H1 (cell line): ENCODE data around the gene CPE. TPM values are rescaled to one million over a fixed set of nuclear protein-coding genes. Genes with fewer than 3 reads are reported as not detected.

Experiments used
- CTCF ChIA-PET: fragments of 300-600 bp; sonication (Branson Sonifier 250); formaldehyde crosslinking; loops from one replicate; lab custom pipeline; 2021; ENCODE audit not compliant: partially characterized antibody; lab: Charles Lee
- POLR2A ChIA-PET: fragments of 300-600 bp; sonication (Branson Sonifier 250); formaldehyde crosslinking; loops from one replicate; lab custom pipeline; 2021; ENCODE audit warnings: inconsistent platforms; ENCODE audit not compliant: partially characterized antibody; lab: Charles Lee
- DNase-seq, 2 experiments: peaks; one replicate each; pipeline versions ENCODE4 v3.0.0 to v3.0.0-alpha.2; 2010 to 2022; ENCODE audit warnings: low spot score in 2 of 2, low read depth in 1 of 2, mixed read lengths in 1 of 2
- FAIRE-seq: peaks from 2 replicates; lab custom pipeline; 2011; peaks lifted over from hg19 to GRCh38; lab: Jason Lieb, UNC
- H2AFZ ChIP-seq: 2 replicates; pipeline ENCODE4 v1.8.1; 2012; ENCODE audit warnings: low read length, inconsistent platforms
- H2AK5ac ChIP-seq: 2 replicates; pipeline ENCODE4 v1.6.1; 2013; ENCODE audit warnings: low read depth, low read length
- H2BK120ac ChIP-seq: replicated peaks from 2 replicates; pipeline ENCODE3; 2013; ENCODE audit warnings: low read depth, low read length, inconsistent platforms
- H2BK12ac ChIP-seq: 2 replicates; pipeline ENCODE4 v1.6.1; 2013; ENCODE audit warnings: low read depth, low read length
- H2BK15ac ChIP-seq: 2 replicates; pipeline ENCODE4 v1.6.1; 2013; ENCODE audit warnings: low read length
- H2BK20ac ChIP-seq: 2 replicates; pipeline ENCODE4 v1.6.1; 2013; ENCODE audit warnings: low read length
- H2BK5ac ChIP-seq: 2 replicates; pipeline ENCODE4 v1.6.1; 2013; ENCODE audit warnings: low read depth, low read length
- H3K14ac ChIP-seq: 2 replicates; pipeline ENCODE4 v1.6.1; 2013; ENCODE audit warnings: inconsistent platforms; ENCODE audit not compliant: insufficient read length
- H3K18ac ChIP-seq: 2 replicates; pipeline ENCODE4 v1.6.1; 2013; ENCODE audit warnings: low read length; ENCODE audit errors: extremely low read depth
- H3K23ac ChIP-seq: 2 replicates; pipeline ENCODE4 v1.6.1; 2013; ENCODE audit warnings: inconsistent platforms; ENCODE audit not compliant: insufficient read length
- H3K23me2 ChIP-seq: 2 replicates; pipeline ENCODE4 v1.6.1; 2013; ENCODE audit warnings: low read depth, low read length
- H3K27ac ChIP-seq: 2 replicates; pipeline ENCODE4 v1.6.1; 2011; ENCODE audit warnings: low read depth, low read length, inconsistent platforms
- H3K27me3 ChIP-seq, 4 experiments: replicated peaks in 1 of 4; 1 replicate in 1 of 4; 2 replicates in 3 of 4; pipeline versions ENCODE4 v1.6.1 to v1.8.1; 2011 to 2013; ENCODE audit warnings: low read length in 3 of 4, mild to moderate bottlenecking in 3 of 4, inconsistent platforms in 2 of 4, mixed read lengths in 2 of 4, moderate library complexity in 1 of 4; ENCODE audit not compliant: control insufficient read depth in 3 of 4, insufficient read depth in 3 of 4; ENCODE audit errors: extremely low read depth in 1 of 4
- H3K36me3 ChIP-seq, 4 experiments: 2 replicates each; pipeline versions ENCODE4 v1.6.1 to v1.8.1; 2011 to 2013; ENCODE audit warnings: mild to moderate bottlenecking in 4 of 4, low read length in 3 of 4, moderate library complexity in 2 of 4, control low read depth in 1 of 4, inconsistent platforms in 1 of 4; ENCODE audit not compliant: insufficient read depth in 4 of 4, control insufficient read depth in 2 of 4
- H3K4ac ChIP-seq: replicated peaks from 2 replicates; pipeline ENCODE3; 2013; ENCODE audit warnings: low read length, low read depth, mixed read lengths, inconsistent platforms; ENCODE audit not compliant: insufficient read length
- H3K4me1 ChIP-seq, 4 experiments: replicated peaks in 1 of 4; 1 replicate in 1 of 4; 2 replicates in 3 of 4; pipeline versions ENCODE4 v1.6.1 to v1.8.1; 2011 to 2013; ENCODE audit warnings: low read length in 3 of 4, inconsistent platforms in 2 of 4, mixed read lengths in 1 of 4; ENCODE audit not compliant: insufficient read depth in 4 of 4, control insufficient read depth in 3 of 4
- H3K4me2 ChIP-seq, 2 experiments: 2 replicates each; pipeline versions ENCODE4 v1.6.1 to v1.8.1; 2011 to 2013; ENCODE audit warnings: low read depth in 2 of 2, low read length in 2 of 2, control low read depth in 1 of 2, inconsistent platforms in 1 of 2, mild to moderate bottlenecking in 1 of 2; ENCODE audit not compliant: insufficient read depth in 1 of 2
- H3K4me3 ChIP-seq, 4 experiments: fragments of 200-600, 300-600 bp in 1 of 4; sonication (generic), shearing (Covaris generic), sonication (Bioruptor Twin) in 1 of 4; 2 replicates each; pipeline versions ENCODE4 v1.5.1 to v1.8.1; 2011 to 2016; ENCODE audit warnings: low read length in 4 of 4, low read depth in 3 of 4, control low read depth in 2 of 4, inconsistent platforms in 2 of 4, mild to moderate bottlenecking in 2 of 4, mixed read lengths in 1 of 4, moderate library complexity in 1 of 4; ENCODE audit not compliant: insufficient read depth in 2 of 4; ENCODE audit errors: extremely low read depth in 1 of 4
- H3K56ac ChIP-seq: replicated peaks from 2 replicates; pipeline ENCODE3; 2013; ENCODE audit warnings: low read depth, mild to moderate bottlenecking, mixed read lengths, low read length, inconsistent platforms; ENCODE audit not compliant: insufficient read length
- H3K79me1 ChIP-seq: 2 replicates; pipeline ENCODE4 v1.6.1; 2013; ENCODE audit warnings: low read depth, low read length, control low read depth
- H3K79me2 ChIP-seq, 2 experiments: 2 replicates each; pipeline versions ENCODE4 v1.6.1 to v1.8.1; 2012 to 2013; ENCODE audit warnings: low read length in 2 of 2, mild to moderate bottlenecking in 2 of 2, inconsistent platforms in 1 of 2; ENCODE audit not compliant: insufficient read depth in 2 of 2, control insufficient read depth in 1 of 2
- H3K9ac ChIP-seq, 4 experiments: replicated peaks in 1 of 4; 1 replicate in 1 of 4; 2 replicates in 3 of 4; pipeline versions ENCODE4 v1.6.1 to v1.8.1; 2011 to 2013; ENCODE audit warnings: low read depth in 3 of 4, low read length in 3 of 4, control low read depth in 2 of 4, mild to moderate bottlenecking in 2 of 4, moderate library complexity in 2 of 4, inconsistent platforms in 1 of 4; ENCODE audit errors: extremely low read depth in 1 of 4
- H3K9me3 ChIP-seq, 2 experiments: 2 replicates each; pipeline versions ENCODE4 v1.6.1 to v1.8.1; 2012 to 2013; ENCODE audit warnings: mild to moderate bottlenecking in 2 of 2, moderate library complexity in 2 of 2, control low read depth in 1 of 2, inconsistent platforms in 1 of 2, low read depth in 1 of 2, low read length in 1 of 2, mixed read lengths in 1 of 2; ENCODE audit not compliant: insufficient read depth in 2 of 2
- H4K20me1 ChIP-seq, 2 experiments: replicated peaks in 1 of 2; 2 replicates each; pipeline versions ENCODE3 to v1.8.1; 2011 to 2013; ENCODE audit warnings: inconsistent platforms in 2 of 2, low read length in 2 of 2, mild to moderate bottlenecking in 1 of 2; ENCODE audit not compliant: insufficient read depth in 2 of 2, control insufficient read depth in 1 of 2
- H4K5ac ChIP-seq: 2 replicates; pipeline ENCODE4 v1.6.1; 2013; ENCODE audit warnings: low read length, low read depth, mixed read lengths, inconsistent platforms; ENCODE audit not compliant: insufficient read length
- H4K8ac ChIP-seq: 2 replicates; pipeline ENCODE4 v1.8.0; 2013; ENCODE audit warnings: mild to moderate bottlenecking, moderate library complexity, low read length, inconsistent platforms; ENCODE audit not compliant: insufficient read depth; ENCODE audit errors: extremely low read depth
- H4K91ac ChIP-seq: replicated peaks from 2 replicates; pipeline ENCODE3; 2013; ENCODE audit warnings: low read length, mixed read lengths, inconsistent platforms; ENCODE audit not compliant: insufficient read length
- RNF2 ChIP-seq: fragments of 200-900, 300-1000 bp; sonication (generic); IDR thresholded peaks from 2 replicates; pipeline ENCODE4 v1.7.1; 2016; ENCODE audit warnings: borderline replicate concordance, low read depth, mild to moderate bottlenecking, antibody characterized with exemption, low read length; ENCODE audit not compliant: poor library complexity, severe bottlenecking; ENCODE audit errors: missing control alignments
- WGBS, 2 experiments: shearing (Covaris generic) in 1 of 2; methylation state at CpG; one replicate each; pipeline versions ENCODE4 v1.1.6 to v1.1.7; 2013 to 2015; ENCODE audit warnings: low lambda C conversion rate in 2 of 2, mixed read lengths in 2 of 2, inconsistent platforms in 1 of 2, low coverage in 1 of 2, missing lambda C conversion rate in 1 of 2; ENCODE audit not compliant: insufficient replicate concordance in 2 of 2, insufficient coverage in 1 of 2, insufficient read length in 1 of 2; ENCODE audit errors: extremely low coverage in 1 of 2, missing lambda C conversion rate in 1 of 2; 5-methylcytosine and 5-hydroxymethylcytosine counted together
- polyA plus RNA-seq, 7 experiments: library from polyadenylated mRNA; depleted of rRNA in 3 of 7; stranded (reverse) in 5 of 7; unstranded in 2 of 7; fragments of >200 nt in 5 of 7; fragments of 200-250 nt in 2 of 7; gene quantifications; 1 replicate in 5 of 7; 2 replicates in 1 of 7; 4 replicates in 1 of 7; pipeline versions ENCODE4 v1.2.1 to v1.2.3, GENCODE V29; 2011 to 2013; ENCODE audit warnings: missing spikeins in 2 of 7, mixed read lengths in 2 of 7
- total RNA-seq: library from RNA; stranded (reverse); fragmentation: NEBNext Ultra II Directional; extraction: Animal tissue kit (Norgen Biotek cat#: 25700); gene quantifications from 2 replicates; pipeline ENCODE4 v1.2.1, GENCODE V29; 2021

Gene CPE
- total and polyA plus RNA-seq, 2 of the 8 experiments (the other 6 are each of a cell fraction or from before 2014, with no cell fraction given) = 9.4 to 10.2 TPM

DNA sequence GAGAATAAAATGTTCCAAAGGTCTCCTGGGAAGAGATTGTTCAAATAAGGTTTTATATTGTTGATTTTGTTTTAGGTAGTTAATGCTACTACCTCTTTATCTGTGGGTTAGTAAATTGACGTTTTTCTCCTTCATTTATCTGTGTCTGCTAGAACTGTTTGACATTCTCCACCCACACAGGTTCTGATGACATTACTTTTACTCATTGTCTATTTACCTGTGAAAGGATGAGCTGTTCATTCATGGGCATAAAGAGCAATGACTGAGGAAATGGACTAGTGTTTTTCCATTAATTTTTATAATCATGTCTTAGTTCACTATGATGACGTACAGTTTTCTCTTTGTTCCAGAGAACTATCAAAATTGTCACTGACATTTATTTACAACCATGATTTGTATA lies 75.6 kb downstream of the CPE start:
- no peak overlapping the region for H3K18ac ChIP-seq
- no peak overlapping the region for H2BK120ac ChIP-seq
- H4K5ac ChIP-seq = no peak overlapping the region
- no peak overlapping the region for H3K4me2 ChIP-seq
- DNase-seq (no peak), FAIRE-seq (no peak)
- H2AK5ac ChIP-seq = no peak overlapping the region
- no peak overlapping the region for H4K91ac ChIP-seq
- H3K79me2 ChIP-seq = no peaks in the 10 kb centered on the region
- H4K20me1 ChIP-seq = no peaks in the 10 kb centered on the region
- no peak overlapping the region for H3K9ac ChIP-seq
- no peaks in the 10 kb centered on the region for H3K27me3 ChIP-seq
- H3K14ac ChIP-seq = no peak overlapping the region
- no peak overlapping the region for H4K8ac ChIP-seq
- no peak overlapping the region for H3K23ac ChIP-seq
- no peak overlapping the region for H2BK5ac ChIP-seq
- no peaks in the 10 kb centered on the region for H3K23me2 ChIP-seq
- H3K4me3 ChIP-seq = no peak overlapping the region
- ChIA-PET CTCF (interaction anchor here (0.7 to 1.4 kb wide), 3 partner anchors 16 to 323 kb away, joined by 3 to 5 read pairs (median 4); no protein-coding TSS in a partner anchor), POLR2A (no interaction called here)
- no peak overlapping the region for H3K4ac ChIP-seq
- H3K27ac ChIP-seq = no peak overlapping the region
- no peaks in the 10 kb centered on the region for H3K4me1 ChIP-seq
- H2AFZ ChIP-seq = no peak overlapping the region
- no peaks in the 10 kb centered on the region for H3K79me1 ChIP-seq
- H3K56ac ChIP-seq = no peak overlapping the region
- H2BK12ac ChIP-seq = no peak overlapping the region
- no peaks in the 10 kb centered on the region for H3K9me3 ChIP-seq
- 92% methylated on average over 2 of the region's 2 CpGs; no CpG with 5 or more reads in 1 of the 2 experiments for WGBS, 2 experiments
- no peak overlapping the region for H2BK15ac ChIP-seq
- no peaks in the 10 kb centered on the region for H3K36me3 ChIP-seq
- no peak overlapping the region for H2BK20ac ChIP-seq
- no peak for TF ChIP-seq RNF2
